ENCODE results near the gene NPTX2.
A peak's percentile ranks its signal among the peaks of the same experiment; 100 is the strongest.
"Not testable (repeated sequence)": the region's sequence is repeated elsewhere in the genome, so short reads cannot be mapped to it uniquely, and the experiment has no call there.

Gene NPTX2

GRCh38 chr7:98617051-98617959, at the start of gene NPTX2:
Gene NPTX2 (plus strand): TSS chr7:98617285. CDS start chr7:98617462, 177 bp downstream.
- Histone ChIP-seq H3K4me3 (peak within 1 kb of the TSS in 6 of 7 experiments; percentile 2 to 27 (median 14)), H3K27ac (no peak within 1 kb of the TSS)

GRCh38 chr7:98567991-98568390, 49.1 kb upstream of the NPTX2 start:
- no peak overlapping the region for H3K4me3 ChIP-seq
- H3K27ac ChIP-seq = no peak overlapping the region

- Histone ChIP-seq H3K4me3 (no peak overlapping the region), H3K27ac (peak overlapping the region in 1 of 21 experiments; percentile 4)
Observed at GRCh38 chr7:98568891-98569290, 48.2 kb upstream of the NPTX2 start.

GRCh38 chr7:98569691-98570337, 47.3 kb upstream of the NPTX2 start:
- Histone ChIP-seq H3K27ac (no peak overlapping the region), H3K4me3 (no peak overlapping the region)

GRCh38 chr7:98571006-98571405, 46.1 kb upstream of the NPTX2 start:
- Histone ChIP-seq H3K27ac (no peak overlapping the region), H3K4me3 (no peak overlapping the region)

GRCh38 chr7:98571986-98572385, 45.1 kb upstream of the NPTX2 start:
- no peak overlapping the region for H3K4me3 ChIP-seq
- no peak overlapping the region for H3K27ac ChIP-seq

- H3K4me3 ChIP-seq = not testable (repeated sequence)
Observed at GRCh38 chr7:98572716-98573115, 44.4 kb upstream of the NPTX2 start.

GRCh38 chr7:98573816-98574215, 43.3 kb upstream of the NPTX2 start:
- no peak overlapping the region for H3K4me3 ChIP-seq

More at GRCh38 chr7:98572716-98573115, 44.4 kb upstream of the NPTX2 start:
- H3K27ac ChIP-seq = not testable (repeated sequence)

GRCh38 chr7:98575878-98576277, 41.2 kb upstream of the NPTX2 start:
- Histone ChIP-seq H3K27ac (no peak overlapping the region), H3K4me3 (no peak overlapping the region)

More at GRCh38 chr7:98573816-98574215, 43.3 kb upstream of the NPTX2 start:
- H3K27ac ChIP-seq = no peak overlapping the region

GRCh38 chr7:98584830-98585229, 32.3 kb upstream of the NPTX2 start:
- Histone ChIP-seq H3K27ac (no peak overlapping the region), H3K4me3 (no peak overlapping the region)

- Histone ChIP-seq H3K4me3 (no peak overlapping the region), H3K27ac (no peak overlapping the region)
Observed at GRCh38 chr7:98591926-98592325, 25.2 kb upstream of the NPTX2 start.

GRCh38 chr7:98594348-98594747, 22.7 kb upstream of the NPTX2 start:
- Histone ChIP-seq H3K27ac (no peak overlapping the region), H3K4me3 (no peak overlapping the region)

- Histone ChIP-seq H3K27ac (no peak overlapping the region), H3K4me3 (no peak overlapping the region)
Observed at GRCh38 chr7:98594787-98595186, 22.3 kb upstream of the NPTX2 start.

- H3K27ac ChIP-seq = no peak overlapping the region
- no peak overlapping the region for H3K4me3 ChIP-seq
Observed at GRCh38 chr7:98598846-98599615, 18.1 kb upstream of the NPTX2 start.

- H3K4me3 ChIP-seq = no peak overlapping the region
- no peak overlapping the region for H3K27ac ChIP-seq
Observed at GRCh38 chr7:98599886-98600285, 17.2 kb upstream of the NPTX2 start.

- Histone ChIP-seq H3K27ac (no peak overlapping the region), H3K4me3 (no peak overlapping the region)
Observed at GRCh38 chr7:98602755-98603398, 14.2 kb upstream of the NPTX2 start.

- Histone ChIP-seq H3K4me3 (no peak overlapping the region), H3K27ac (no peak overlapping the region)
Observed at GRCh38 chr7:98603399-98603788, 13.7 kb upstream of the NPTX2 start.

GRCh38 chr7:98613601-98614425, 3.3 kb upstream of the NPTX2 start:
- no peak overlapping the region for H3K4me3 ChIP-seq
- H3K27ac ChIP-seq = no peak overlapping the region
